GM12873 (cell line): ENCODE results near the gene KLRG1.

ENCODE experiments used
- CTCF ChIP-seq: IDR thresholded peaks from 2 replicates; pipeline ENCODE4 v1.5.1; 2012; ENCODE audit warnings: low read depth, mild to moderate bottlenecking, moderate library complexity, low read length, control low read depth; ENCODE audit not compliant: insufficient read depth; ENCODE audit errors: missing control alignments

Gene KLRG1

DNA sequence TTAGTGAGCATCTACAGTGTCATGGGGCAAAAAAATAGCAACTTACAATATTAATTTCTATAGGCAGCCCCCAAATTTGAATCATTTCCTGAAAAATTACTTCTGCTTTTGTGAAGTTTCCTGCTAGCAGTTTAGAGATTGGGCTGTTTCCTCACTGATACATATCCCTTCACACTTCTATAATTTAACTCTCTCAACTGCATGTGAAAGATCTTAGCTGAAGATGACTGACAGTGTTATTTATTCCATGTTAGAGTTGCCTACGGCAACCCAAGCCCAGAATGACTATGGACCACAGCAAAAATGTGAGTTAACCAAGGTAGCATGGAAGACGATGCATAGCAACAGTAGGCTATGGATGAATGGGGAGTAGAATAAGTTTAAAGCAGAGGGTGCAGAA lies at the start of gene KLRG1:
Gene KLRG1, plus strand, starts transcription at position 134 of the 400 bp plus-strand sequence. Its CDS starts 90 bp downstream, at position 224.
- no peak for TF ChIP-seq CTCF

- TF ChIP-seq CTCF, result no peak
Measured at GRCh38 chr12:8941691-8942478, 47.5 kb upstream of the KLRG1 start.

- no peak for TF ChIP-seq CTCF
Measured at GRCh38 chr12:8943565-8944186, 45.7 kb upstream of the KLRG1 start.

DNA sequence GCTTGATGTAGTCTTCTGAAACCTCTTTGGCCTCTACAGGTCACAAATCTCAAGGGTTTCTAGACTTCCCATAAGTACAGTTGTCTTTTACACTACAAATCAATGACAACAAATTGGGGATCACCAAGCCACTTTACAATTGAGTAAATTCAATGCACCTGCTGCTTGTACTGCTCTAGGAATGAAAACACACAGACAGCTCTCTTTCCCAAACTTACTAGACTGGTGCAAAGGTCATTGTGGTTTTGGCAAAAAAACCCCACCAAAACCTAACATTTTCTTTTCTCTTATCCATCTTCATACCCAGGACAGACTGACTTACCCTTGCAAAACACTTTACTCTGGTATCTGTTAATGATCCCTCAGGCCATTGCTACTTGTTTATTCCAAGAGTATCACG lies 42.6 kb upstream of the KLRG1 start:
- TF ChIP-seq CTCF, result no peak

DNA sequence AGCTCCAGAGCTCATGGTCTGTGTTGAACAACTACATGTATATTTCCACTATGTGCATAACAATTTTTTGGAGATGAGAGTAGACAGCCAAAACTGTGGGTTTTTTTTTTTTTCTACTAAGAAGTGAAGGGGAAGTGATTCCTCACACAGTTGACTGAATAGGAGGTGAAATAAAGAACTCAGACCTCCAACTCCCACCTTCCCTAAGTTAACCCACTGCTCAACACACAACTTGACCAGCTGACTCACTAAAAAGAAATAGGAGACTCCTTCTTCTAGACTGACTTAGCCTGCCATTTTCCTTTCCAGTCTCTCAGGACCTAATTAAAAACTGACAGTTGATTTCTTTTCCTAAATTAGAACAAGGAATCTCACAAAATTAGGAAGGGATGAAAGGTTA lies 41.6 kb upstream of the KLRG1 start:
- TF ChIP-seq CTCF, result no peak

DNA sequence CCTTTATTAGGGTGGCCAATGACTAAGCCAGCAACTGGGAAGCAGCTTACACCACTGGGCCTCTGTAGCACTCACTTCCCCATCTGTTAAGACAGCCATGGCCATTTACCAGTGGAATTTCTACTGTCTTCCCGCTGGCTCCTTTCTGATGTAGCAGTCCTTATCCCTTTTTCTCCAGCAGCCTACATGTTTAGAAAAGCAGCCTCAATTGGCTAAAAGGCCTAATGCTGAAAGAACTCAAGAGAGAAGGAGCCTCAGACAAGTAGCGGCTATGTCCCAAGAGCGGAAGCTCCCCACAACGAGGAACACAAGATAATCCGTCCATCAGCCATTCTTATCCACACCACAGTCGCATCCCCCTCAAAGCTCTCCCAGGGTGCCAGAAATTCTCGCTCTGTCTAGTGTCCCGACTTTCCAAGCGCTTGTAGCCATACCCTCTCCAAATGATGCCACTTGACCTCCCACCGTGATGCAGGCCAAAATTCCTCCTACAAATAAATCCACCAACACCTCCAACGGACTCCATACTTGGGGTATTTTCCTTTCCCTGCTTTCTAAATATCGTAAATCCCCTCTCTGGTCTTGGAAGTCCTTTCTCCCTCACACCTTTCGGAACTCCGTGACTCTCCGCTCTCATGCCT lies 40.5 kb upstream of the KLRG1 start:
- TF ChIP-seq CTCF, result no peak
